Cardiac fibroblast (primary cell): ENCODE data around the gene TRIM24.
"Not testable (repeated sequence)": the region's sequence is repeated elsewhere in the genome, so short reads cannot be mapped to it uniquely, and the experiment has no call there.

Experiments used
- DNase-seq, 2 donors: peaks; one replicate each; pipeline versions ENCODE4 v3.0.0 to v3.0.0-alpha.2; 2010; ENCODE audit warnings: low read depth in 2 of 2
- H3K4me3 ChIP-seq, 2 donors: replicated peaks in 1 of 2; 1 replicate in 1 of 2; 2 replicates in 1 of 2; pipeline ENCODE4 v1.5.1; 2011; ENCODE audit warnings: low read depth in 2 of 2, low read length in 2 of 2, mild to moderate bottlenecking in 2 of 2, moderate library complexity in 1 of 2
- TF ChIP-seq, protein P1 (sequence below): IDR thresholded peaks from one replicate; pipeline ENCODE4 v1.5.1; 2011; ENCODE audit warnings: low read depth, mild to moderate bottlenecking, low read length, inconsistent platforms

Gene TRIM24

DNA sequence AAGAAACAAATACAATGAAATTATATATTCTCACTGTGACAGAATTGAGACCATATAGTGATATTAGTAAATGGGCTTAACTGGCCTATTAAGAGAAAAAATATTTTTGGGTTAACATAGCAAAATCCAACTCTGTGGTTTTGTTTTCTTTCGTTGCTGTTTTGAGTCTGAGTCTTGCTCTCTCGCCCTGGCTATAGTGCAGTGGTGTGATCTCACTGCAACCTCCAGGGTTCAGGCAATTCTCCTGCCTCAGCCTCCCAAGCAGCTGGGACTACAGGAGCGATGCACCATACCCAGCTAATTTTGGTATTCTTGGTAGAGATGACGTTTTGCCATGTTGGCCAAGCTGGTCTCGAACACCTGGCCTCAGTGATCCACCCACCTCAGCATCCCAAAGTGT lies 15.3 kb downstream of the TRIM24 start:
- no peak for DNase-seq
- TF ChIP-seq, protein P1, sequence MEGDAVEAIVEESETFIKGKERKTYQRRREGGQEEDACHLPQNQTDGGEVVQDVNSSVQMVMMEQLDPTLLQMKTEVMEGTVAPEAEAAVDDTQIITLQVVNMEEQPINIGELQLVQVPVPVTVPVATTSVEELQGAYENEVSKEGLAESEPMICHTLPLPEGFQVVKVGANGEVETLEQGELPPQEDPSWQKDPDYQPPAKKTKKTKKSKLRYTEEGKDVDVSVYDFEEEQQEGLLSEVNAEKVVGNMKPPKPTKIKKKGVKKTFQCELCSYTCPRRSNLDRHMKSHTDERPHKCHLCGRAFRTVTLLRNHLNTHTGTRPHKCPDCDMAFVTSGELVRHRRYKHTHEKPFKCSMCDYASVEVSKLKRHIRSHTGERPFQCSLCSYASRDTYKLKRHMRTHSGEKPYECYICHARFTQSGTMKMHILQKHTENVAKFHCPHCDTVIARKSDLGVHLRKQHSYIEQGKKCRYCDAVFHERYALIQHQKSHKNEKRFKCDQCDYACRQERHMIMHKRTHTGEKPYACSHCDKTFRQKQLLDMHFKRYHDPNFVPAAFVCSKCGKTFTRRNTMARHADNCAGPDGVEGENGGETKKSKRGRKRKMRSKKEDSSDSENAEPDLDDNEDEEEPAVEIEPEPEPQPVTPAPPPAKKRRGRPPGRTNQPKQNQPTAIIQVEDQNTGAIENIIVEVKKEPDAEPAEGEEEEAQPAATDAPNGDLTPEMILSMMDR = no peak
- no peak overlapping the region for H3K4me3 ChIP-seq

DNA sequence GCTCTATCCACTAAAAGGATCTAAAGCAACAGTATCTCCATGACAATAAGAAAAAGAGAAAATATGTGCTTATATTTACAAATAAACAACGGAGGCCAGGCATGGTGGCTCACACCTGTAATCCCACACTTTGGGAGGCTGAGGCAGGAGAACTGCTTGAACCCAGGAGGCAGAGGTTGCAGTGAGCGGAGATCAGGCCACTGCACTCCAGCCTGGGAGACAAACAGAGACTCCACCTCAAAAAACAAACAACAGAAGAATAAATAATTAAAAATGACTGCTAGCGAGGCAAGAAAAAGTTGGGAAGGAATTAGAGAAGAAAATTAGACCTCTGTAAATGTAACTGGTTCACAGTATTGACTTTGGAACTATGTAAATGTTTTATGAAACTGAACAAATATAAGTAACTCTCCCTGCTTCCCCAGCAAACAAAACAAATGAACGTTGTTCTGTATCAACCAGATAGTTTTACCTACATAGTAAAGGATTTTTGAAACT lies 17.1 kb downstream of the TRIM24 start:
- no peak for DNase-seq
- no peak overlapping the region for H3K4me3 ChIP-seq
- TF ChIP-seq, protein P1 = no peak

DNA sequence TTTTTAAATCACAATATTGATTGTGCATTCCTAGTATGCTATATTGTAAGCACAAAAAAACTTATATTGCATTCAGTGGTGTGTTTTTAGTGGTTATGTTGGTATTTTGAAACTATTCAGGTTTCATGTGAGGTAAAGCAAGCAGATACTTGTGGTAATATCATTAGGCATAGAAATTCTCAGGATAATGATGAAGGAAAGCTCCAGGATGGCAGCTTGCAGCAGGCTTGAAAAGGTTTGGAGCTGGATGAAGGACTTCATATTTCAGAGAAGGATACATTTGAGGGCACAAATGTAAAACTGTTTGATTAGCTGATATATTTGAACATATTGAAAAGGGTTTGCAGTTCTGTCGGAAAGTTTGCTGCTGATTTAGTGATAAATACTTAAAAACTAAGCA lies 17.5 kb downstream of the TRIM24 start:
- no peak for DNase-seq
- TF ChIP-seq, protein P1 = no peak
- no peak overlapping the region for H3K4me3 ChIP-seq

DNA sequence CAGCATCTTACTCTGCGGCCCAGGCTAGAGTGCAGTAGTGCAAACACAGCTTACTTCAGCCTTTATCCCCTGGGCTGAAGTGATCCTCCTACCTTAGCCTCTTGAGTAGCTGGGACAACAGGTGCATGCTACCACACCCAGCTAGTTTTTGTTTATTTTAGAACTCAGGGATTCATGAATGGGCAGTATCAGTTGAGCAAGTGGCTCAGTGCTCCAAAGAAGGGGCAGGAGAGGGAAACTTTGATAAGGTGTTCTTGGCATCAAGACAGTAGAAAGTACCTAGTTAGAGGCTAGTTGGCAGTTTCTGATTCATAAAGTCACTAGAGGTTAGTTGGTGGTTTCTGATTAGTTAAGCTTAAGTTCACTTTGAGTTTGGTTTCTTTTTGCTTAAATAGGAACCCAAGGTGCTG lies 18.4 kb downstream of the TRIM24 start:
- H3K4me3 ChIP-seq = no peak overlapping the region
- TF ChIP-seq, protein P1 = no peak
- no peak for DNase-seq

DNA sequence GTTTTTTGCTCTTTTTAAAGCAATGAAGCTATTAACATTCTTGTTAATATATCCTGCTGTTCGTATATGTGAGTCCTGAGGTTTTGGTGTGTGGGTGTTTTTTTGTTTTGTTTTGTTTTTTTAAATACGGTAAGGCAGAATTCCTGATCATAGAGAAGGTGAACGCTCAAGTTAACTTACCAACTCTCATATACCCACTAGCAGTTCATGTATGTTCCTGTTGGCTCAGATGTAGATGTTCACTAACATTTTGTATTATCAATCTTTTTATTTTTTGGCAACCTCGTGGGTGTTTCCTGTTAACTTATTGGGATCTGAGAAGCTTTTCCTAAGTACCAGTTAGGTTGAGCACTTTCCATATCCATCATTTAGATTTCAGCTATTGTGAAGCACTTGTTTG lies 20.5 kb downstream of the TRIM24 start:
- TF ChIP-seq, protein P1 = no peak
- H3K4me3 ChIP-seq = no peak overlapping the region
- no peak for DNase-seq

DNA sequence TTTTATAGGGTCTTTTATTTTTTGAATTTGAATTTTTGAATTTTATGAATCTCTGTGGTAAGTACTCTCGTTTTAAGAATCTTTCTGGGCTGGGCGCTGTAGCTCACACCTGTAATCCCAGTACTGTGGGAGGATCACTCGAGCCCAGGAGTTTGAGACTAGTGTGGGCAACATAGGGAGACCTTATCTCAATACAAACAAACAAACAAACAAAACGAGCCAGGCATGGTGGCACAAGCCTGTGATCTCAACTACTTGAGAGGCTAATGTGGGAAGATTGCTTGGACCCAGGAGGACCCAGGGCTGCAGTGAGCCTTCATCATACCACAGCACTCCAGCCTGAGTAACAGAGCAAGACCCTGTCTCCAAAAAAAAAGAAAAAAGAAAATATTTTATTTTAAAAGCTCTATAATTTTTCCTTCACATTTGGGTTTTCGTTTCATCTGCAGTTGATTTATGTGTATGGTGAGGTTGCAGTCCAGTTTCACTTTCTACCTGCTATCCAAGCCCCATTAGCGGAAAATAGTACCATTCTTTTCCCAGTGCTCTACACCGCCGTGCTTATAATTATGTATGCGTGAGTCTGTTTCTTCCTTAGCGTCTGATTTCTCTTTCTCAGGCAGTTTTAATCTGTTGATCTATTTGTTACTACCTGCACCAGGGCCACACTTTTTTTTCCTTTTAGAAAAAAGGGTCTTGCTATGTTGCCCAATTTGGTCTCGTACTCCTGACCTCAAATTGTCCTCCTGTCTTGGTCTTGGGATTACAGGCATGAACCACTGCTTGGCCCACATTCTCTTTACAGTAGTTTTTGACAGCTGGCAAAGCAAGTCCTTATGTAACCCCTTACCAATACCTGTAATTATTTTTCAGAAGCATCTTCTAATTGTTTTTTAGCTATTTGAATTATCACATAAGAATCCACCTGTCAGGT lies 21.7 kb downstream of the TRIM24 start:
- TF ChIP-seq, protein P1 = no peak
- no peak overlapping the region for H3K4me3 ChIP-seq
- no peak for DNase-seq

DNA sequence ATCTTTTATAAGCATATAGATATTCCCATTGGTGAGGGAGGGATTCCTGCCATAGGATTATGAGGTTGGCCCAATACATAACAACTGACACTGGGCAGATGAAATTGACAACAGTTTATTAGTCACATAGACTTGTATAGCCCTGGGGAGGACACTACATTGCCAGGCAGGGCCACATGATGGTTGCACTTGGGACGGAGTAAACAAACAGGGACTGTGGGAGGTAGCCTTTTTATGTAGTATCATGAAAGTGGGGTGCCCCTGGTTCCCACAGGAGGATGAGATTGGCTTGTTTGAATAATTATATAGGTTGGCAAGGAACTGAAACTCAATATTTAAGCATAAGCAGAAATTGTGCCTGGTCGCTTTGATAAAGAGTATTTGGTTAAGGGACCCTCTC lies 23.5 kb downstream of the TRIM24 start:
- no peak for DNase-seq
- TF ChIP-seq, protein P1 = no peak

DNA sequence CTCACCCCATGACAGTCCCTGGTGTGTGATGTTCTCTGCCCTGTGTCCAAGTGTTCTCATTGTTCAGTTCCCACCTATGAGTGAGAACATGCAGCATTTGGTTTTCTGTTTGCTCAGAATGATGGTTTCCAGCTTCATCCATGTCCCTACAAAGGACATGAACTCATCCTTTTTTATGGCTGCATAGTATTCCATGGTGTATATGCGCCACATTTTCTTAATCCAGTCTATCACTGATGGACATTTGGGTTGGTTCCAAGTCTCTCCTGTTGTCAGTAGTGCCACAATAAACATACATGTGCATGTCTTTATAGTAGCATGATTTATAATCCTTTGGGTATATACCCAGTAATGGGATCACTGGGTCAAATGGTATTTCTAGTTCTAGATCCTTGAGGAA lies 25.4 kb downstream of the TRIM24 start:
- DNase-seq, H3K4me3 ChIP-seq: not testable (repeated sequence)

More for the DNA sequence above, 23.5 kb downstream of the TRIM24 start:
- H3K4me3 ChIP-seq = no peak overlapping the region

DNA sequence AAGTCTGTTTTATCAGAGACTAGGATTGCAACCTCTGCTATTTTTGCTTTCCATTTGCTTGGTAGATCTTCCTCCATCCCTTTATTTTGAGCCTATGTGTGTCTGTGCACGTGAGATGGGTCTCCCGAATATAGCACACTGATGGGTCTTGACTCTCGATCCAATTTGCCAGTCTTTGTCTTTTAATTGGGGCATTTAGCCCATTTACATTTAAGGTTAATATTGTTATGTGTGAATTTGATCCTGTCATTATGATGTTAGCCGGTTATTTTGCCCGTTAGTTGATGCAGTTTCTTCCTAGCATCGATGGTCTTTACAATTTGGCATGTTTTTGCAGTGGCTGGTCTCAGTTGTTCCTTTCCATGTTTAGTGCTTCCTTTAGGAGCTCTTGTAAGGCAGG lies 29.1 kb downstream of the TRIM24 start:
- H3K4me3 ChIP-seq, DNase-seq: not testable (repeated sequence)
